HepG2 (cell line): ENCODE measurements around the gene ZGRF1. TPM values are rescaled to one million over a fixed set of nuclear protein-coding genes. Genes with fewer than 3 reads are reported as not detected.

Experiments
- DR1 ChIP-seq: sonication (generic); formaldehyde crosslinking; IDR thresholded peaks from 2 replicates; pipeline ENCODE4 v1.8.0; 2021; ENCODE audit warnings: mild to moderate bottlenecking, missing genetic modification reagents, inconsistent platforms
- EP300 ChIP-seq, 3 experiments: sonication (generic) in 1 of 3; formaldehyde crosslinking in 1 of 3; IDR thresholded peaks; 2 replicates each; pipeline versions ENCODE4 v1.5.1 to v1.6.1; 2011 to 2020; ENCODE audit warnings: low read depth in 2 of 3, low read length in 2 of 3, borderline replicate concordance in 1 of 3, improper control_type of control experiment in 1 of 3, mild to moderate bottlenecking in 1 of 3, missing genetic modification reagents in 1 of 3, moderate library complexity in 1 of 3
- FOSL2 ChIP-seq: sonication (generic); formaldehyde crosslinking; IDR thresholded peaks from 2 replicates; pipeline ENCODE4 v1.4.0; 2020; ENCODE audit warnings: missing genetic modification reagents
- HOXA9 ChIP-seq: sonication (generic); formaldehyde crosslinking; IDR thresholded peaks from 2 replicates; pipeline ENCODE4 v1.8.1; 2022; ENCODE audit warnings: missing genetic modification reagents, mild to moderate bottlenecking, moderate library complexity, borderline replicate concordance
- KLF15 ChIP-seq: sonication (generic); formaldehyde crosslinking; IDR thresholded peaks from 2 replicates; pipeline ENCODE4 v1.8.1; 2023; ENCODE audit warnings: borderline replicate concordance, mild to moderate bottlenecking, inconsistent platforms, missing genetic modification reagents, mixed read lengths
- KMT2B ChIP-seq: IDR thresholded peaks from 2 replicates; pipeline ENCODE4 v1.6.1; 2016; ENCODE audit warnings: missing genetic modification reagents, missing compliant biosample characterization
- NR2F6 ChIP-seq, 2 experiments: IDR thresholded peaks; 2 replicates each; pipeline ENCODE4 v1.6.1; 2016; ENCODE audit warnings: antibody characterized with exemption in 1 of 2, mild to moderate bottlenecking in 1 of 2
- RBM22 ChIP-seq: fragments of 200-400 bp; formaldehyde crosslinking; optimal IDR thresholded peaks from 2 replicates; pipeline ENCODE3; 2017; ENCODE audit warnings: mild to moderate bottlenecking, low read length, moderate library complexity
- ZBTB7B ChIP-seq: sonication (generic); formaldehyde crosslinking; IDR thresholded peaks from 2 replicates; pipeline ENCODE4 v1.4.0; 2020; ENCODE audit warnings: missing genetic modification reagents
- ZFP1 ChIP-seq: IDR thresholded peaks from 2 replicates; pipeline ENCODE4 v1.6.1; 2016
- ZFYVE20 ChIP-seq: sonication (generic); formaldehyde crosslinking; IDR thresholded peaks from 2 replicates; pipeline ENCODE4 v1.8.0; 2023; ENCODE audit warnings: low read depth, mild to moderate bottlenecking, moderate library complexity, missing genetic modification reagents, borderline replicate concordance
- ZNF235 ChIP-seq: sonication (generic); formaldehyde crosslinking; IDR thresholded peaks from 2 replicates; pipeline ENCODE4 v1.8.1; 2023; ENCODE audit warnings: mild to moderate bottlenecking, missing genetic modification reagents, borderline replicate concordance
- ZNF431 ChIP-seq: sonication (generic); formaldehyde crosslinking; IDR thresholded peaks from 2 replicates; pipeline ENCODE4 v1.9.0; 2022; ENCODE audit warnings: missing genetic modification reagents, low read depth, mild to moderate bottlenecking, borderline replicate concordance
- ZNF652 ChIP-seq: IDR thresholded peaks from 2 replicates; pipeline ENCODE4 v1.6.1; 2016; ENCODE audit warnings: low read depth, borderline replicate concordance
- ZNF709 ChIP-seq: sonication (generic); formaldehyde crosslinking; IDR thresholded peaks from 2 replicates; pipeline ENCODE4 v1.5.0; 2020; ENCODE audit warnings: mild to moderate bottlenecking, missing genetic modification reagents
- ZNF75D ChIP-seq: sonication (generic); formaldehyde crosslinking; IDR thresholded peaks from 2 replicates; pipeline ENCODE4 v1.8.1; 2023; ENCODE audit warnings: missing genetic modification reagents, mild to moderate bottlenecking, borderline replicate concordance
- ZNF782 ChIP-seq: sonication (generic); formaldehyde crosslinking; IDR thresholded peaks from 2 replicates; pipeline ENCODE4 v1.4.0; 2020; ENCODE audit warnings: missing genetic modification reagents, mild to moderate bottlenecking, borderline replicate concordance
- polyA plus RNA-seq, 8 experiments: library from polyadenylated mRNA; depleted of rRNA in 3 of 8; stranded (reverse) in 7 of 8; unstranded in 1 of 8; fragments of >200 nt; fragmentation: Illumina TruSeq in 4 of 8; extraction: Trizol in 4 of 8; gene quantifications; 2 replicates each; pipeline versions ENCODE4 v1.2.1 to v1.2.3, GENCODE V29; 2011 to 2016; ENCODE audit warnings: low read depth in 4 of 8, missing spikeins in 1 of 8, mixed read lengths in 1 of 8; ENCODE audit not compliant: insufficient read depth in 1 of 8
- total RNA-seq, 5 experiments: library from RNA; depleted of rRNA; stranded (reverse); fragments of >200 nt; fragmentation: Illumina TruSeq; extraction: Trizol; gene quantifications; 2 replicates each; pipeline ENCODE4 v1.2.3, GENCODE V29; 2016; ENCODE audit warnings: low read depth in 1 of 5
- TF ChIP-seq, protein P1 (sequence below): IDR thresholded peaks from 2 replicates; pipeline ENCODE4 v1.6.1; 2016; ENCODE audit warnings: control low read depth
- TF ChIP-seq, protein P2 (sequence below), 2 experiments: fragments of 450-650 bp in 1 of 2; sonication (generic) in 1 of 2; formaldehyde crosslinking; IDR thresholded peaks; 2 replicates each; pipeline versions ENCODE4 v1.5.0 to v1.8.0; 2020 to 2022; ENCODE audit warnings: mild to moderate bottlenecking in 1 of 2, missing genetic modification reagents in 1 of 2
- TF ChIP-seq, protein P3 (sequence below): IDR thresholded peaks from 2 replicates; pipeline ENCODE4 v1.6.1; 2018; ENCODE audit warnings: missing genetic modification reagents
- TF ChIP-seq, protein P4 (sequence below): sonication (generic); formaldehyde crosslinking; IDR thresholded peaks from 2 replicates; pipeline ENCODE4 v1.9.0; 2021; ENCODE audit warnings: missing genetic modification reagents, borderline replicate concordance

Gene ZGRF1
- total and polyA plus RNA-seq, 2 of the 13 experiments (the other 11 are each of a cell fraction or from before 2014, with no cell fraction given), result 8.6 to 15.9 TPM

DNA sequence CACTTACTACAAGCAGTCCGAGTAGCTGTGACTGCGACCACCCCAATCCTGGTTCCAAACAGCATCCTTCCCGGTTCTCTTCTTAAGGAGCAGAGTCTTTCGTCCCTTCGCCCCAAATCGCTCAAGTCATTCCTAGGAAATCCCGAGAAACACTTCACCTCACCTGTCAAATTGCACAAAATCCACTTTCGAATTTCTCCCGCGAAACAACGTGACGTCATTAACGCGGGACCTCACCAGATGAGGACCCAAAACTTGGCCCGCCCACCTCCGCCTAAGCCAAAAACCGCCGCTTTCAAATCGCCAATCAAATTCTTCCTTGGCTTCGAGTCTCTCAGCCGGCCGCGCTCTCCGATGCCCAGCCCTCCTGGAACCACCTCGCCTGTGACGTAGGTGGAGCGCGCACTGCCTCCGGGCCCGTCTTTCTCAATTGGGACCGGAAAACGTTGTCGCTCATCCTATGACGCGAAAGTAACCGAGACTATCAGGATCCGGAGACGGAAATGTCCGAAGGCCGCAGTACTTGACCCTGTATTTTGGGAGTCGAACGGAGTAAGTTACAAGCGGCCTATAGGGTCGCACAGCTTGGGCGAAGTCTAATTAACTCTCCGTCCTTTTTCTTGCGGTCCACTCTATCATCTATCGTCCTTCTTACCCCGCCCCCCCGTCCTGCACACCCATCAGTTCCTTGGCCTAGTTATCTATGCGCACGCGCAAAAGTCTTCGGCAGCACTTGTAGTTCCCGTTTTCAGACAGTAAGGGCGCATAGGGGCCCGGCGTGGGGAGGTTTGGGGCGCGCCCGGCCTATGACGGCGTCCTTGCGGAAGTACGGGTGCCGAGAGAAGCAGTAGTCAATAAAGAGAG is at the start of gene ZGRF1, which contains the start of gene LARP7 (continued):
- TF ChIP-seq, protein P1, sequence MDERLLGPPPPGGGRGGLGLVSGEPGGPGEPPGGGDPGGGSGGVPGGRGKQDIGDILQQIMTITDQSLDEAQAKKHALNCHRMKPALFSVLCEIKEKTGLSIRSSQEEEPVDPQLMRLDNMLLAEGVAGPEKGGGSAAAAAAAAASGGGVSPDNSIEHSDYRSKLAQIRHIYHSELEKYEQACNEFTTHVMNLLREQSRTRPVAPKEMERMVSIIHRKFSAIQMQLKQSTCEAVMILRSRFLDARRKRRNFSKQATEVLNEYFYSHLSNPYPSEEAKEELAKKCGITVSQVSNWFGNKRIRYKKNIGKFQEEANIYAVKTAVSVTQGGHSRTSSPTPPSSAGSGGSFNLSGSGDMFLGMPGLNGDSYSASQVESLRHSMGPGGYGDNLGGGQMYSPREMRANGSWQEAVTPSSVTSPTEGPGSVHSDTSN, result no peak
- TF ChIP-seq ZFP1 (CRISPR knock-in tag) (no peak), ZNF709 (CRISPR knock-in tag) (no peak), RBM22 (no peak), DR1 (peak; percentile 42), ZNF782 (no peak), ZNF431 (no peak), FOSL2 (CRISPR knock-in tag) (peak; percentile 51; the same call in 1 of the 2 replicates), ZNF235 (CRISPR knock-in tag) (no peak), NR2F6 (IDR thresholded peaks at IDR 0.05) (no peak; the same call in 1 of the 2 replicates), NR2F6 (CRISPR knock-in tag; IDR thresholded peaks at IDR 0.05) (peak; percentile 38; the same call in 1 of the 2 replicates), KMT2B (CRISPR knock-in tag) (peak; percentile 94), ZFYVE20 (CRISPR knock-in tag) (no peak), EP300 (IDR thresholded peaks at IDR 0.05; ENCODE audit: low read depth in 2 of 2, low read length in 2 of 2) (peak; percentile 15 to 47; a peak in 1 of 4 replicates), EP300 (CRISPR knock-in tag; IDR thresholded peaks at IDR 0.05; ENCODE audit: borderline replicate concordance) (no peak; the same call in 1 of the 2 replicates), ZNF75D (CRISPR knock-in tag) (no peak), HOXA9 (no peak), KLF15 (0 out of 2 replicates have a peak, but pooled peaks have one; percentile 20), ZNF652 (CRISPR knock-in tag) (no peak), ZBTB7B (no peak)
- TF ChIP-seq, protein P2, sequence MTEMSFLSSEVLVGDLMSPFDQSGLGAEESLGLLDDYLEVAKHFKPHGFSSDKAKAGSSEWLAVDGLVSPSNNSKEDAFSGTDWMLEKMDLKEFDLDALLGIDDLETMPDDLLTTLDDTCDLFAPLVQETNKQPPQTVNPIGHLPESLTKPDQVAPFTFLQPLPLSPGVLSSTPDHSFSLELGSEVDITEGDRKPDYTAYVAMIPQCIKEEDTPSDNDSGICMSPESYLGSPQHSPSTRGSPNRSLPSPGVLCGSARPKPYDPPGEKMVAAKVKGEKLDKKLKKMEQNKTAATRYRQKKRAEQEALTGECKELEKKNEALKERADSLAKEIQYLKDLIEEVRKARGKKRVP (CRISPR knock-in tag; IDR thresholded peaks at IDR 0.05), result peak in 1 of 2 experiments; percentile 36; a peak in 1 of 4 replicates
- TF ChIP-seq, protein P3, sequence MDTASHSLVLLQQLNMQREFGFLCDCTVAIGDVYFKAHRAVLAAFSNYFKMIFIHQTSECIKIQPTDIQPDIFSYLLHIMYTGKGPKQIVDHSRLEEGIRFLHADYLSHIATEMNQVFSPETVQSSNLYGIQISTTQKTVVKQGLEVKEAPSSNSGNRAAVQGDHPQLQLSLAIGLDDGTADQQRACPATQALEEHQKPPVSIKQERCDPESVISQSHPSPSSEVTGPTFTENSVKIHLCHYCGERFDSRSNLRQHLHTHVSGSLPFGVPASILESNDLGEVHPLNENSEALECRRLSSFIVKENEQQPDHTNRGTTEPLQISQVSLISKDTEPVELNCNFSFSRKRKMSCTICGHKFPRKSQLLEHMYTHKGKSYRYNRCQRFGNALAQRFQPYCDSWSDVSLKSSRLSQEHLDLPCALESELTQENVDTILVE (CRISPR knock-in tag), result peak; percentile 78
- TF ChIP-seq, protein P4, sequence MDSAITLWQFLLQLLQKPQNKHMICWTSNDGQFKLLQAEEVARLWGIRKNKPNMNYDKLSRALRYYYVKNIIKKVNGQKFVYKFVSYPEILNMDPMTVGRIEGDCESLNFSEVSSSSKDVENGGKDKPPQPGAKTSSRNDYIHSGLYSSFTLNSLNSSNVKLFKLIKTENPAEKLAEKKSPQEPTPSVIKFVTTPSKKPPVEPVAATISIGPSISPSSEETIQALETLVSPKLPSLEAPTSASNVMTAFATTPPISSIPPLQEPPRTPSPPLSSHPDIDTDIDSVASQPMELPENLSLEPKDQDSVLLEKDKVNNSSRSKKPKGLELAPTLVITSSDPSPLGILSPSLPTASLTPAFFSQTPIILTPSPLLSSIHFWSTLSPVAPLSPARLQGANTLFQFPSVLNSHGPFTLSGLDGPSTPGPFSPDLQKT, result no peak
